H9 (cell line): ENCODE measurements around the gene CHAF1A. TPM values are rescaled to one million over a fixed set of nuclear protein-coding genes. Genes with fewer than 3 reads are reported as not detected.

ENCODE experiments used
- DNase-seq: peaks from one replicate; pipeline ENCODE4 v3.0.0-alpha.2; 2017
- H2AFZ ChIP-seq: one replicate; pipeline ENCODE4 v1.6.1; 2013; ENCODE audit warnings: mild to moderate bottlenecking, low read length, control low read depth, moderate library complexity
- H2AK5ac ChIP-seq: 2 replicates; pipeline ENCODE4 v1.6.1; 2013; ENCODE audit warnings: low read length, control low read depth, mixed read lengths; ENCODE audit not compliant: insufficient read length
- H2BK120ac ChIP-seq: one replicate; pipeline ENCODE4 v1.6.1; 2013; ENCODE audit warnings: low read depth, mild to moderate bottlenecking, low read length, control low read depth, inconsistent platforms; ENCODE audit not compliant: poor library complexity, severe bottlenecking
- H2BK12ac ChIP-seq: 2 replicates; pipeline ENCODE4 v1.6.1; 2013; ENCODE audit warnings: low read length, control low read depth, mixed read lengths, low read depth; ENCODE audit not compliant: insufficient read length
- H2BK15ac ChIP-seq: 2 replicates; pipeline ENCODE4 v1.6.1; 2013; ENCODE audit warnings: low read depth, low read length, control low read depth
- H2BK20ac ChIP-seq: one replicate; pipeline ENCODE4 v1.6.1; 2013; ENCODE audit warnings: low read depth, mild to moderate bottlenecking, low read length, control low read depth, inconsistent platforms; ENCODE audit not compliant: poor library complexity, severe bottlenecking
- H2BK5ac ChIP-seq: 2 replicates; pipeline ENCODE4 v1.6.1; 2013; ENCODE audit warnings: low read length, control low read depth, mixed read lengths; ENCODE audit not compliant: insufficient read length
- H3K14ac ChIP-seq: 2 replicates; pipeline ENCODE4 v1.6.1; 2013; ENCODE audit warnings: low read length, control low read depth; ENCODE audit not compliant: insufficient read depth
- H3K18ac ChIP-seq: 2 replicates; pipeline ENCODE4 v1.6.1; 2013; ENCODE audit warnings: low read depth, mild to moderate bottlenecking, mixed read lengths, low read length, control low read depth; ENCODE audit not compliant: insufficient read length
- H3K23ac ChIP-seq: 2 replicates; pipeline ENCODE4 v1.6.1; 2013; ENCODE audit warnings: low read length, control low read depth, mixed read lengths, low read depth; ENCODE audit not compliant: insufficient read length
- H3K23me2 ChIP-seq: 2 replicates; pipeline ENCODE4 v1.6.1; 2013; ENCODE audit warnings: low read depth, mild to moderate bottlenecking, mixed read lengths, low read length, control low read depth; ENCODE audit not compliant: insufficient read length, poor library complexity, severe bottlenecking
- H3K27ac ChIP-seq: 2 replicates; pipeline ENCODE4 v1.5.1; 2013; ENCODE audit warnings: low read length, control low read depth, mixed read lengths, low read depth; ENCODE audit not compliant: insufficient read length
- H3K27me3 ChIP-seq: 2 replicates; pipeline ENCODE4 v1.6.1; 2013; ENCODE audit warnings: low read length, control low read depth, inconsistent platforms; ENCODE audit not compliant: insufficient read depth
- H3K4ac ChIP-seq: 2 replicates; pipeline ENCODE4 v1.6.1; 2013; ENCODE audit warnings: low read depth, mild to moderate bottlenecking, control low read depth, inconsistent platforms, low read length, moderate library complexity
- H3K4me1 ChIP-seq: 2 replicates; pipeline ENCODE4 v1.6.1; 2013; ENCODE audit warnings: low read length, control low read depth, inconsistent platforms; ENCODE audit not compliant: insufficient read depth
- H3K4me2 ChIP-seq: 2 replicates; pipeline ENCODE4 v1.6.1; 2013; ENCODE audit warnings: low read length, control low read depth, mixed read lengths; ENCODE audit not compliant: insufficient read length, insufficient read depth
- H3K56ac ChIP-seq: 2 replicates; pipeline ENCODE4 v1.6.1; 2013; ENCODE audit warnings: low read depth, mild to moderate bottlenecking, mixed read lengths, low read length, control low read depth; ENCODE audit not compliant: insufficient read length
- H3K79me1 ChIP-seq: 2 replicates; pipeline ENCODE4 v1.6.1; 2013; ENCODE audit warnings: low read depth, mild to moderate bottlenecking, moderate library complexity, low read length, control low read depth, inconsistent platforms; ENCODE audit not compliant: insufficient read depth, poor library complexity, severe bottlenecking
- H3K79me2 ChIP-seq: 2 replicates; pipeline ENCODE4 v1.6.1; 2013; ENCODE audit warnings: low read length, control low read depth, inconsistent platforms; ENCODE audit not compliant: insufficient read depth
- H3K9ac ChIP-seq: 2 replicates; pipeline ENCODE4 v1.6.1; 2013; ENCODE audit warnings: low read length, control low read depth, mixed read lengths; ENCODE audit not compliant: insufficient read length; ENCODE audit errors: extremely low read depth
- H3K9me3 ChIP-seq: one replicate; pipeline ENCODE4 v1.6.1; 2013; ENCODE audit warnings: low read depth, low read length, inconsistent platforms; ENCODE audit not compliant: control insufficient read depth
- H3T11ph ChIP-seq: one replicate; pipeline ENCODE4 v1.6.1; 2013; ENCODE audit warnings: mild to moderate bottlenecking, low read length, control low read depth, inconsistent platforms
- H4K20me1 ChIP-seq: one replicate; pipeline ENCODE4 v1.6.1; 2013; ENCODE audit not compliant: control insufficient read depth, insufficient read length, insufficient read depth
- H4K5ac ChIP-seq: 2 replicates; pipeline ENCODE4 v1.6.1; 2013; ENCODE audit warnings: low read depth, mild to moderate bottlenecking, mixed read lengths, low read length, control low read depth; ENCODE audit not compliant: insufficient read length
- H4K8ac ChIP-seq: replicated peaks from 2 replicates; pipeline ENCODE4 v1.6.1; 2013; ENCODE audit warnings: low read length, control low read depth, mixed read lengths, low read depth; ENCODE audit not compliant: insufficient read length
- H4K91ac ChIP-seq: 2 replicates; pipeline ENCODE4 v1.6.1; 2013; ENCODE audit warnings: low read depth, mild to moderate bottlenecking, moderate library complexity, mixed read lengths, low read length, control low read depth; ENCODE audit not compliant: insufficient read length
- H3K27ac Mint-ChIP-seq, 3 experiments: 2 replicates in 2 of 3; 3 replicates in 1 of 3; pipeline ENCODE4 v1.8.0; 2020 to 2021; ENCODE audit warnings: mixed read lengths in 3 of 3, mild to moderate bottlenecking in 1 of 3, moderate library complexity in 1 of 3
- H3K27me3 Mint-ChIP-seq: 2 replicates; pipeline ENCODE4 v1.8.0; 2021; ENCODE audit warnings: low read depth, mild to moderate bottlenecking, moderate library complexity, mixed read lengths
- H3K36me3 Mint-ChIP-seq, 3 experiments: 2 replicates in 2 of 3; 3 replicates in 1 of 3; pipeline ENCODE4 v1.8.0; 2020 to 2021; ENCODE audit warnings: low read depth in 3 of 3, mixed read lengths in 3 of 3; ENCODE audit not compliant: insufficient read depth in 1 of 3
- H3K4me1 Mint-ChIP-seq, 2 experiments: 2 replicates each; pipeline ENCODE4 v1.8.0; 2020; ENCODE audit warnings: mixed read lengths in 2 of 2
- H3K4me3 Mint-ChIP-seq, 2 experiments: 2 replicates in 1 of 2; 3 replicates in 1 of 2; pipeline ENCODE4 v1.8.0; 2020 to 2021; ENCODE audit warnings: mild to moderate bottlenecking in 2 of 2, mixed read lengths in 2 of 2, moderate library complexity in 1 of 2
- H3K9me3 Mint-ChIP-seq, 2 experiments: 2 replicates in 1 of 2; 3 replicates in 1 of 2; pipeline ENCODE4 v1.8.0; 2020; ENCODE audit warnings: mild to moderate bottlenecking in 2 of 2, mixed read lengths in 2 of 2, moderate library complexity in 1 of 2
- CTCF ChIP-seq: fragments of 200-600 bp; sonication (generic); conservative IDR thresholded peaks from 3 replicates; pipeline ENCODE4 v1.8.0; 2021; ENCODE audit warnings: antibody characterized with exemption, mild to moderate bottlenecking
- WGBS: extraction: QIAGEN DNeasy Blood & Tissue Kit; methylation state at CpG from one replicate; pipeline ENCODE4 v1.1.7; 2013; ENCODE audit warnings: missing lambda C conversion rate, low lambda C conversion rate, mixed read lengths; ENCODE audit not compliant: insufficient read length; ENCODE audit errors: extremely low coverage; 5-methylcytosine and 5-hydroxymethylcytosine counted together
- total RNA-seq: library from RNA; stranded (reverse); gene quantifications from 2 replicates; pipeline ENCODE4 v1.2.1, GENCODE V29; 2021

CHAF1A gene
- total RNA-seq, 1 experiment from 2014 or later, result 143 TPM

- H3K27ac Mint-ChIP-seq, result peak overlapping the region in 1 of 3 experiments; percentile 70; a peak in 1 of 7 replicates
- H2AFZ ChIP-seq, result no peak overlapping the region
- no peaks in the 10 kb centered on the region for H4K20me1 ChIP-seq
- no peak overlapping the region for H2BK12ac ChIP-seq
- WGBS, result no CpG with 5 or more reads among the region's 12 CpGs
- H3K4me3 Mint-ChIP-seq, result no peak overlapping the region; a peak in 1 of 5 replicates
- H3K27me3 Mint-ChIP-seq, result no peaks in the 10 kb centered on the region
- no peak for DNase-seq
- H3K27me3 ChIP-seq, result no peaks in the 10 kb centered on the region
- H2BK15ac ChIP-seq, result no peak overlapping the region
- no peak overlapping the region for H3K4ac ChIP-seq
- H2BK120ac ChIP-seq, result no peak overlapping the region
- no peaks in the 10 kb centered on the region for H3K9me3 ChIP-seq
- no peak overlapping the region for H3K27ac ChIP-seq
- no peaks in the 10 kb centered on the region for H3K23me2 ChIP-seq
- no peak overlapping the region for H3K18ac ChIP-seq
- H4K8ac ChIP-seq, result no peak overlapping the region
- H3T11ph ChIP-seq, result no peak overlapping the region
- H3K56ac ChIP-seq, result no peak overlapping the region
- no peak overlapping the region for H4K91ac ChIP-seq
- H3K4me1 ChIP-seq, result no peaks in the 10 kb centered on the region
- peaks cover 71 to 90% (median 76%) of the 10 kb centered on the region in 3 experiments for H3K36me3 Mint-ChIP-seq
- H3K9ac ChIP-seq, result no peak overlapping the region
- no peak for TF ChIP-seq CTCF
- H3K79me1 ChIP-seq, result no peaks in the 10 kb centered on the region
- no peak overlapping the region for H3K4me2 ChIP-seq
- H3K14ac ChIP-seq, result no peak overlapping the region
- H4K5ac ChIP-seq, result no peak overlapping the region
- no peak overlapping the region for H2AK5ac ChIP-seq
- H3K4me1 Mint-ChIP-seq, result no peaks in the 10 kb centered on the region
- no peaks in the 10 kb centered on the region for H3K9me3 Mint-ChIP-seq
- H2BK5ac ChIP-seq, result no peak overlapping the region
- no peak overlapping the region for H2BK20ac ChIP-seq
- no peaks in the 10 kb centered on the region for H3K79me2 ChIP-seq
- no peak overlapping the region for H3K23ac ChIP-seq
Observed at GRCh38 chr19:4429771-4430171, 27.3 kb downstream of the CHAF1A start.
